ENCODE measurements around the gene GRIK4.

DNA sequence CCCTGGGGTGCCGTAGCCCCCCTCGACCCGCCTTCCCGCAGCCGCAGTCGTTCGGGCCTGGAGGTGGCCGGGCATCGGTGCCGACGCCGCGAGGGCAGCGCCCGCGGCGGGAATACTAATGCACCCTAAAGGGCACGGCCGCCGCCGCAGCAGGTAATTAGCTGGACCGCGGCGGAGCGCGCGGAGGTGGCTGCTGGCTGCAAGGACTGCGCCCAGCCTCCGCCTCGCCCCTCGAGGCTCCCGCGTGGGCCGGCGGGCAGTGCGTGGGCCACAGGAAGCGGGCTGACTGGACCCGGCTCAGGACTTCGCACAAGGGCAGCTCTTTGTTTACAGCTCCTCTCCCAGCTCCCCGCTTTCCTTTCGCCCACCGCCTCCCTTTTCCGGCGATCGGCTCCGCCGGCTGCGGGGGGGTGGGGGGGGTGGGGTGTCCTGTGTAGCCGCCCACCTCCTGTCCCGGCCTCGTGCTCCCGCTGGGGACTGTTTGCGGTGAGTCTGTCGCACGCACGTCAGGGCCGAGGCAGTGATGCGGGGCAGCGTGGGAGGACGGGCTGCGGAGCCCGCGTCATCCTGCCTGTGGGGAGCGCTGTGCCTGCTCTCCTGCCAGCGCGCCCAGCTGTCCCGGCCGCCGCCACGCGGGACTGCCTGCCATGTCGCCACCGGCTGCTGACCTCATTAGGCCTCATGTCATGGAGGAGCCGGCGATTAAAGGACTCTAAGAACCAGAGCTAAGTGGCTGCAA is 53.2 kb downstream of the GRIK4 start:
- TF ChIP-seq ZNF507 (tag; conservative IDR thresholded peaks at IDR 0.05) = no peak
- TF ChIP-seq NR4A1 (CRISPR knock-in tag; IDR thresholded peaks at IDR 0.05) = no peak
- no peak for TF ChIP-seq NR4A1 (tag; IDR thresholded peaks at IDR 0.05)
- no peak for TF ChIP-seq EHMT2 (IDR thresholded peaks at IDR 0.05)
- TF ChIP-seq CEBPB (tag; IDR thresholded peaks at IDR 0.05) = no peak
- TF ChIP-seq SIN3A (IDR thresholded peaks at IDR 0.05; ENCODE audit: borderline replicate concordance in 2 of 2, control insufficient read depth in 1 of 2, low read depth in 2 of 2, low read length in 2 of 2) = no peak
- no peak for TF ChIP-seq CBFB (CRISPR knock-in tag; IDR thresholded peaks at IDR 0.05)
- TF ChIP-seq POLR2AphosphoS5 (IDR thresholded peaks at IDR 0.05; ENCODE audit: control insufficient read depth, insufficient read depth, low read depth, low read length) = no peak
- no peak for TF ChIP-seq HES1 (IDR thresholded peaks at IDR 0.05; ENCODE audit: low read depth)
- no peak for TF ChIP-seq MYBL2 (IDR thresholded peaks at IDR 0.05; ENCODE audit: low read depth)
- TF ChIP-seq MYBL2 (CRISPR knock-in tag; IDR thresholded peaks at IDR 0.05; ENCODE audit: borderline replicate concordance) = no peak
- no peak for TF ChIP-seq USF1 (CRISPR knock-in tag; IDR thresholded peaks at IDR 0.05)
- TF ChIP-seq, protein P1, sequence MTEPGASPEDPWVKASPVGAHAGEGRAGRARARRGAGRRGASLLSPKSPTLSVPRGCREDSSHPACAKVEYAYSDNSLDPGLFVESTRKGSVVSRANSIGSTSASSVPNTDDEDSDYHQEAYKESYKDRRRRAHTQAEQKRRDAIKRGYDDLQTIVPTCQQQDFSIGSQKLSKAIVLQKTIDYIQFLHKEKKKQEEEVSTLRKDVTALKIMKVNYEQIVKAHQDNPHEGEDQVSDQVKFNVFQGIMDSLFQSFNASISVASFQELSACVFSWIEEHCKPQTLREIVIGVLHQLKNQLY (CRISPR knock-in tag; conservative IDR thresholded peaks at IDR 0.05) = no peak
- no peak for TF ChIP-seq MAFF (IDR thresholded peaks at IDR 0.05; ENCODE audit: low read length)
- TF ChIP-seq TCF7 (IDR thresholded peaks at IDR 0.05; ENCODE audit: borderline replicate concordance) = no peak

Measured in K562 (cell line).